ENCODE data around the gene STX1B. TPM values are rescaled to one million over a fixed set of nuclear protein-coding genes. Genes with fewer than 3 reads are reported as not detected.

The STX1B gene
- total and polyA plus RNA-seq, 8 donors, result 0.24 to 0.85 (median 0.53) TPM

DNA sequence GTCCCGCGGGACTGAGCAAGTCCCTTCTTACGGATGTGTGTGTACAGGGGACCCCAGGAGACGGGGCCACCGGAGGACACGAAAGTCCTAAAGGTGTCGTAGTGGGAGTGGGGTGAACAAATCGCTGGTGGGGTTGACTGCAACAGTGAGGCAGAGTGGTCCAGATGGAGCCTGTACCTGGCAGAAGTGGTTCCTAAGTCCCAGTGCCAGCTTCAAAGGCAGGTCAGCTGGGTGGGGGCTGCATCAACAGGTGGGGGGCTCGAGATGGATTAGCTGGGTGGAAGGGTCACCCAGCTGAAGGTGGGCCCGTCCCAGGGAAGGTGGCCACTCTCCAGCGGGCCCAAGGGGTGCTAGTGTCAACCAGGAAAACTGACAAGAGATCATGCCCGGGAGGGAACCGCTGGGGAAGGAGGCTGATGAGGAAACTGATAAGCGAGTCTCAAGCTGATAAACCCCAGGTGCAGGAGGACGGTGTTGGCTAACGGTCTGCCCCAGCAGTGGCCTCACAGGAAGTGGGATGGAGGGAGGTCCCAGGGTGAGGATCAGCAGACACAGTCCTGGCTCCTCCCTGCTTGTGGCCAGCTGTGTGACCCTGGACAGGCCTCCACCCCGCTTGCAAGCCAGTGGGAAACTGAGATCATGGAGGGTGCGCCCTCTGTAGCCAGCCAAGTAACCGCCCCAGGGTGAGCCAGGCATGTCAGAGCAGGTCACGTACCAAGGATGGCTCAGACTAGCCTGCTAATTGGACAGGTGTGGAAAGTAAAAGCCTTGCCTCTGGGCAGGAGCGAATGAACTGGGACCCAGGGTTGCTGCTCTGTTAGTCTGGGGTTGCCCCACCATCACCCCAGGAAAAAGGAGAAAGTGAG is 60.6 kb downstream of the STX1B start:
- peak overlapping the region; percentile 86 to 93 for H3K4me3 ChIP-seq
- ATAC-seq (peak; percentile 47), DNase-seq (peak in 3 of 4 donors; percentile 58 to 87 (median 86))
- H3K27me3 ChIP-seq, result no peaks in the 10 kb centered on the region
- intact Hi-C loops (cut with DNase I), result no loop called here
- peaks cover 0 to 22% of the 10 kb centered on the region in 2 donors for H3K36me3 ChIP-seq
- peak overlapping the region; percentile 89 to 97 for H3K27ac ChIP-seq
- peaks cover 7 to 43% of the 10 kb centered on the region in 2 donors for H3K4me1 ChIP-seq
- TF ChIP-seq, protein P1, sequence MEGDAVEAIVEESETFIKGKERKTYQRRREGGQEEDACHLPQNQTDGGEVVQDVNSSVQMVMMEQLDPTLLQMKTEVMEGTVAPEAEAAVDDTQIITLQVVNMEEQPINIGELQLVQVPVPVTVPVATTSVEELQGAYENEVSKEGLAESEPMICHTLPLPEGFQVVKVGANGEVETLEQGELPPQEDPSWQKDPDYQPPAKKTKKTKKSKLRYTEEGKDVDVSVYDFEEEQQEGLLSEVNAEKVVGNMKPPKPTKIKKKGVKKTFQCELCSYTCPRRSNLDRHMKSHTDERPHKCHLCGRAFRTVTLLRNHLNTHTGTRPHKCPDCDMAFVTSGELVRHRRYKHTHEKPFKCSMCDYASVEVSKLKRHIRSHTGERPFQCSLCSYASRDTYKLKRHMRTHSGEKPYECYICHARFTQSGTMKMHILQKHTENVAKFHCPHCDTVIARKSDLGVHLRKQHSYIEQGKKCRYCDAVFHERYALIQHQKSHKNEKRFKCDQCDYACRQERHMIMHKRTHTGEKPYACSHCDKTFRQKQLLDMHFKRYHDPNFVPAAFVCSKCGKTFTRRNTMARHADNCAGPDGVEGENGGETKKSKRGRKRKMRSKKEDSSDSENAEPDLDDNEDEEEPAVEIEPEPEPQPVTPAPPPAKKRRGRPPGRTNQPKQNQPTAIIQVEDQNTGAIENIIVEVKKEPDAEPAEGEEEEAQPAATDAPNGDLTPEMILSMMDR (IDR thresholded peaks at IDR 0.05), result no peak
- H3K9me3 ChIP-seq, result no peaks in the 10 kb centered on the region

DNA sequence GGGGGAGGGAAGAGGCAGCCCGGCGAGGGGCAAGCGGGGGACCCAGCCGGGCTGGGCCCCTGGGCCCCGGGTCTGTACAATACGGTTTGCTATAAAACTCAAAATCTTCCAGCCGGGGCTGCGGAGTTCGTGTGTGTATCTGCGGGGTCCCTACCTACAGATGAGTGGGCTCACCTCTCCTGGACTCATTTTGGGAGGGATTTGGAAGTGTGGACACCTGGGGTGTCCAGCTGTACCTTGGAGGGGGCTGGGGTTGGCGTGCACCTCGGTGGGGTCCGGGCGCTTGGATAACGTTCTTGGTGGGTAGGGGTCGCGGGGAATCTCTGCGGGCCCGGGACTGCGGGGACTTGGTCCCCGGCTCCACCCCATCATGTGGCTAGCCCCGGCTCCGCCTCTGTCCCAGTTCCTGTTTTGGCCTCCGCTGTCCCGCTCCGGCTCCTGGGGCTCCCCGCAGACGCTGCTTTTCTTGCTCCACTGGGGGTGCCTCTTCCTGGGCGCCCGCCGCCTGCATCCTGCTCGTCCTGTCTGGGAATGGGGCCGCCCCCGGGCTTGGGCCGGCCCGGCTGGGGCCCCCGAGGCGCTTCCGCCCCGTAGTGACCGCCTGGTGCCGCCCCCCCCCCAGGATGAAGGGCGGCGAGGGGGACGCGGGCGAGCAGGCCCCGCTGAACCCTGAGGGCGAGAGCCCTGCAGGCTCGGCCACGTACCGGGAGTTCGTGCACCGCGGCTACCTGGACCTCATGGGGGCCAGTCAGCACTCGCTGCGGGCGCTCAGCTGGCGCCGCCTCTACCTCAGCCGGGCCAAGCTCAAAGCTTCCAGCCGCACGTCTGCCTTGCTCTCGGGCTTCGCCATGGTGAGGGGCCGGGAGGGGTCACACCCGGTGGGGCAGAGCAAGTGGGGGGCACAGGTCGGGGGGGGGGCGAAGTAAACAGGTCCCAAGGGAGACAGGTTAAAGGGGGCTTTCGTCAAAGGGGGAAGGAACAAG is 61.5 kb downstream of the STX1B start, which contains the start of gene ORAI3:
TSS of gene ORAI3 (plus strand) at position 402 of the 983 bp plus-strand sequence. CDS start at position 624, 222 bp downstream.
- peak; percentile 77 for ATAC-seq
- Histone ChIP-seq H3K4me1 (peaks cover 7 to 43% of the 10 kb centered on the region in 2 donors), H3K9me3 (no peaks in the 10 kb centered on the region), H3K36me3 (peaks cover 0 to 25% of the 10 kb centered on the region in 2 donors), H3K27me3 (no peaks in the 10 kb centered on the region), H3K4me3 (peak within 1 kb of the TSS; percentile 86 to 93), H3K27ac (peak within 1 kb of the TSS; percentile 89 to 97)
- TF ChIP-seq, protein P1 (IDR thresholded peaks at IDR 0.05), result no peak
- peak; percentile 67 to 98 (median 85) for DNase-seq
- intact Hi-C loops (cut with DNase I), result no loop called here

DNA sequence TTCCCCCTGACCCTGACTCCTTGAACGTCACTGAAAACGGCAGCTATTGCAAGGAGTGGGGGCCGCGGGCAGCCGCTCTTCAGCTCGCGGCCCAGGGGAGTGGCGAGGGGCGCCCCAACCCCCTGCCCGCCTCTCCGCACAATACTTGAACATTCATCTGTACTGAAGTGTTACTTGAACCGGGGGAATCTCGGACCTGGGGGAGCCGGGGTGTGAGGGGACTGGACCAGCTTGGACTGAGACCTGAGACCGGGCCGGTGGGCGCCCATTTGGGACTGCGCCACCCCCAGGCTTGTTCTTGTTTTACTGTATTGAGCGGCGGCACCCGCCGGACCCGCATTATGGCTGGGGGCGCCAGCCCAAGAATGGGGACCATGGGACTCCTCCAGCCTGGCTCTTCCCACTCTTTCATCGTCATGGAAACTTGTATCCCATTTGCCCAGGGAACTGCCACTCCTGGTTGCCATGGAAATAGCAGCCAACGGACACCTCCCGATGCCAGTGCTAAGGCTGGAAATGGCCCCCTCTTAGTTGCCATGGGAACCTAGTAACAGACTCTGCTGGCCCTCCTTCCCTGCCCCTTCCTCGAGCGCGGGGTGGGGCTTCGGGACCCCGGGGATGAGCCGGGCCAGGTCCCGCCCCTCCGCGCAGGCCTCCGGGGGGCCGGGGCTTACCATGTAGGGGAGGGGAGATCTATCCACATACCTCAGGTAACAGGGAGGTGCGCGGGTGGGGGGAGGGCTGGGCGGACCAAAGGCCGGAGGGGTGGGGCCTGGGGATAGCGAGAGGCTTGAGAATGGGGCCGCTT is 62.4 kb downstream of the STX1B start:
- DNase-seq (peak; percentile 89 to 99 (median 94)), ATAC-seq (peak; percentile 69)
- intact Hi-C loops (cut with DNase I), result no loop called here
- peaks cover 7 to 37% of the 10 kb centered on the region in 2 donors for H3K4me1 ChIP-seq
- peaks cover 0 to 29% of the 10 kb centered on the region in 2 donors for H3K36me3 ChIP-seq
- no peaks in the 10 kb centered on the region for H3K27me3 ChIP-seq
- H3K27ac ChIP-seq, result peak overlapping the region; percentile 89 to 97
- TF ChIP-seq, protein P1 (IDR thresholded peaks at IDR 0.05), result no peak
- peak overlapping the region; percentile 86 to 93 for H3K4me3 ChIP-seq
- H3K9me3 ChIP-seq, result no peaks in the 10 kb centered on the region

DNA sequence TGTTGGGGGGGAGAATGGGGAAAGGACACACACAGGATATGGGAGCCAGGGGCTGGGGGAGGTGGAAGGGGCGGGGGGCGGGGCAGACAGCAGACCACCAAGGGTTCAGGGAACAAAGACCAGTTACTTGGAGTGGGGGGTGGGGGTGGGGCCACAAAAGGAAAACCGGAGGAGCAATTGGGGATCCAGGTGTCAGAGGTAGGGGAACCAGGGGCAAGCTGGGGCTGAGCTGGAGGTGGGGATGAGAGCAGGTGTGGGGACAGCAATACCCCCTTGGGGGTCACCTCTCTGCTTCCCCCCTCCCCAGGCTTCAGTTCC is 62.9 kb downstream of the STX1B start:
- DNase-seq (no peak), ATAC-seq (no peak)
- peaks cover 0 to 29% of the 10 kb centered on the region in 2 donors for H3K36me3 ChIP-seq
- H3K9me3 ChIP-seq, result no peaks in the 10 kb centered on the region
- intact Hi-C loops (cut with DNase I), result no loop called here
- H3K27ac ChIP-seq, result peak overlapping the region; percentile 65 to 97
- peaks cover 7 to 35% of the 10 kb centered on the region in 2 donors for H3K4me1 ChIP-seq
- TF ChIP-seq, protein P1 (IDR thresholded peaks at IDR 0.05), result no peak
- H3K27me3 ChIP-seq, result no peaks in the 10 kb centered on the region
- H3K4me3 ChIP-seq, result no peak overlapping the region

Data from left lung (tissue), 10 donors.